Urinary bladder (tissue), 4 donors: ENCODE data around the gene APH1B. TPM values are rescaled to one million over a fixed set of nuclear protein-coding genes. Genes with fewer than 3 reads are reported as not detected.
"Not testable (repeated sequence)": the region's sequence is repeated elsewhere in the genome, so short reads cannot be mapped to it uniquely, and the experiment has no call there.

Experiments
- DNase-seq: peaks from one replicate; pipeline ENCODE4 v3.0.0-alpha.2; 2015; ENCODE audit errors: extremely low spot score
- H3K27ac ChIP-seq: one replicate; pipeline ENCODE4 v1.5.1; 2013; ENCODE audit warnings: low read depth, mild to moderate bottlenecking, moderate library complexity
- H3K36me3 ChIP-seq: one replicate; pipeline ENCODE4 v1.6.1; 2013; ENCODE audit warnings: mild to moderate bottlenecking, moderate library complexity; ENCODE audit not compliant: insufficient read depth
- H3K4me1 ChIP-seq: one replicate; pipeline ENCODE4 v1.6.1; 2013; ENCODE audit warnings: mild to moderate bottlenecking, moderate library complexity; ENCODE audit not compliant: insufficient read depth
- H3K4me3 ChIP-seq: one replicate; pipeline ENCODE4 v1.5.1; 2013; ENCODE audit warnings: low read depth, low read length
- WGBS: extraction: QIAGEN DNeasy Blood & Tissue Kit; methylation state at CpG from one replicate; pipeline ENCODE4 v1.1.7; 2013; 5-methylcytosine and 5-hydroxymethylcytosine counted together
- polyA plus RNA-seq: library from polyadenylated mRNA; stranded (reverse); fragments of 200-250 nt; gene quantifications from one replicate; pipeline ENCODE4 v1.2.3, GENCODE V29; 2013
- total RNA-seq: library from RNA; depleted of rRNA; stranded (reverse); fragments of >200 nt; gene quantifications from one replicate; pipeline ENCODE4 v1.2.3, GENCODE V29; 2014
- donor health status: healthy with polysubstance abuse.
- donor health status: healthy.

APH1B gene
- total and polyA plus RNA-seq, 2 donors = 10.9 to 20.2 TPM

- H3K27ac ChIP-seq, H3K4me3 ChIP-seq, DNase-seq, H3K4me1 ChIP-seq, H3K36me3 ChIP-seq: not testable (repeated sequence)
- 93% methylated on average over 8 of the region's 10 CpGs for WGBS
Measured at GRCh38 chr15:63320446-63320845, 43.0 kb downstream of the APH1B start.

- not testable (repeated sequence) for H3K4me1 ChIP-seq, H3K4me3 ChIP-seq, H3K36me3 ChIP-seq, H3K27ac ChIP-seq, DNase-seq
- 95% methylated on average over 8 of the region's 11 CpGs for WGBS
Measured at GRCh38 chr15:63320981-63321380, 43.6 kb downstream of the APH1B start.

GRCh38 chr15:63321462-63321861 is 44.1 kb downstream of the APH1B start:
- H3K36me3 ChIP-seq = no peaks in the 10 kb centered on the region
- no peak overlapping the region for H3K4me3 ChIP-seq
- H3K4me1 ChIP-seq = no peaks in the 10 kb centered on the region
- no peak overlapping the region for H3K27ac ChIP-seq
- WGBS = 95% methylated on average over 29 of the region's 29 CpGs
- DNase-seq = no peak

GRCh38 chr15:63322541-63322940 is 45.1 kb downstream of the APH1B start:
- Histone ChIP-seq H3K36me3 (no peaks in the 10 kb centered on the region), H3K4me3 (no peak overlapping the region), H3K27ac (no peak overlapping the region), H3K4me1 (no peaks in the 10 kb centered on the region)
- no peak for DNase-seq
- 30% methylated on average over 4 of the region's 4 CpGs for WGBS

- no peak for DNase-seq
- Histone ChIP-seq H3K36me3 (no peaks in the 10 kb centered on the region), H3K4me1 (no peaks in the 10 kb centered on the region), H3K4me3 (no peak overlapping the region), H3K27ac (no peak overlapping the region)
- 81% methylated on average over 9 of the region's 9 CpGs for WGBS
Measured at GRCh38 chr15:63323798-63324563, 46.6 kb downstream of the APH1B start.

GRCh38 chr15:63324770-63325169 is 47.4 kb downstream of the APH1B start:
- 92% methylated on average over 7 of the region's 7 CpGs for WGBS
- H3K27ac ChIP-seq = no peak overlapping the region
- H3K36me3 ChIP-seq = no peaks in the 10 kb centered on the region
- H3K4me3 ChIP-seq = no peak overlapping the region
- no peak for DNase-seq
- no peaks in the 10 kb centered on the region for H3K4me1 ChIP-seq

GRCh38 chr15:63327648-63328421 is 50.4 kb downstream of the APH1B start:
- Histone ChIP-seq H3K36me3 (no peaks in the 10 kb centered on the region), H3K4me3 (no peak overlapping the region), H3K4me1 (no peaks in the 10 kb centered on the region), H3K27ac (no peak overlapping the region)
- WGBS = 82% methylated on average over 12 of the region's 12 CpGs
- no peak for DNase-seq

GRCh38 chr15:63329567-63330350 is 52.4 kb downstream of the APH1B start:
- whole genome bisulfite sequencing = 96% methylated on average over 5 of the region's 5 CpGs
- no peak overlapping the region for H3K27ac ChIP-seq
- DNase-seq = no peak

GRCh38 chr15:63330926-63331325 is 53.5 kb downstream of the APH1B start:
- no peaks in the 10 kb centered on the region for H3K4me1 ChIP-seq
- H3K36me3 ChIP-seq = no peaks in the 10 kb centered on the region
- no peak for DNase-seq
- H3K27ac ChIP-seq = no peak overlapping the region
- WGBS = 69% methylated on average over 10 of the region's 10 CpGs
- H3K4me3 ChIP-seq = no peak overlapping the region

More at GRCh38 chr15:63329567-63330350, 52.4 kb downstream of the APH1B start:
- Histone ChIP-seq H3K4me1 (no peaks in the 10 kb centered on the region), H3K4me3 (no peak overlapping the region), H3K36me3 (no peaks in the 10 kb centered on the region)

GRCh38 chr15:63331456-63331855 is 54.1 kb downstream of the APH1B start:
- H3K27ac ChIP-seq = no peak overlapping the region
- no peaks in the 10 kb centered on the region for H3K36me3 ChIP-seq
- no peak overlapping the region for H3K4me3 ChIP-seq
- 82% methylated on average over 12 of the region's 12 CpGs for WGBS
- no peaks in the 10 kb centered on the region for H3K4me1 ChIP-seq
- DNase-seq = no peak

GRCh38 chr15:63332367-63333124 is 55.1 kb downstream of the APH1B start:
- DNase-seq = no peak
- no peaks in the 10 kb centered on the region for H3K4me1 ChIP-seq
- 52% methylated on average over 9 of the region's 9 CpGs for WGBS
- no peaks in the 10 kb centered on the region for H3K36me3 ChIP-seq
- H3K27ac ChIP-seq = no peak overlapping the region
- H3K4me3 ChIP-seq = no peak overlapping the region

GRCh38 chr15:63334821-63335220 is 57.4 kb downstream of the APH1B start:
- no peak overlapping the region for H3K4me3 ChIP-seq
- 92% methylated on average over 2 of the region's 2 CpGs for WGBS
- no peaks in the 10 kb centered on the region for H3K4me1 ChIP-seq
- H3K27ac ChIP-seq = no peak overlapping the region
- H3K36me3 ChIP-seq = no peaks in the 10 kb centered on the region
- no peak for DNase-seq
